ENCODE measurements around the gene SLCO1B1. TPM values are rescaled to one million over a fixed set of nuclear protein-coding genes. Genes with fewer than 3 reads are reported as not detected.

Gene SLCO1B1
- total and polyA plus RNA-seq, 10 donors = not detected

GRCh38 chr12:21248679-21249078, 117.7 kb downstream of the SLCO1B1 start:
- intact Hi-C loops (cut with DNase I; ENCODE audit: low total_unique reads) = no loop called here
- TF ChIP-seq CTCF (IDR thresholded peaks at IDR 0.05 in 8 of 11, conservative IDR thresholded peaks at IDR 0.05 in 3 of 11) = no peak
- no peak for TF ChIP-seq POLR2A (IDR thresholded peaks at IDR 0.05)
- no peak for TF ChIP-seq POLR2AphosphoS5 (IDR thresholded peaks at IDR 0.05)
- 69 to 95% (median 73%) methylated on average over 1 of the region's 1 CpG for WGBS, 5 donors
- Histone ChIP-seq H3K36me3 (no peaks in the 10 kb centered on the region), H3K27me3 (replicated peaks in 1 of 7) (no peaks in the 10 kb centered on the region), H3K4me3 (no peak overlapping the region), H3K4me1 (no peaks in the 10 kb centered on the region), H3K27ac (no peak overlapping the region), H3K9me3 (no peaks in the 10 kb centered on the region)
- DNase-seq = no peak

- Histone ChIP-seq H3K27ac (no peak overlapping the region), H3K27me3 (replicated peaks in 1 of 7) (no peaks in the 10 kb centered on the region), H3K9me3 (peaks cover 0 to 3% (median under 1%) of the 10 kb centered on the region in 8 donors), H3K4me3 (no peak overlapping the region), H3K4me1 (no peaks in the 10 kb centered on the region), H3K36me3 (no peaks in the 10 kb centered on the region)
- intact Hi-C loops (cut with DNase I; ENCODE audit: low total_unique reads) = no loop called here
- TF ChIP-seq POLR2AphosphoS5 (IDR thresholded peaks at IDR 0.05) (no peak), CTCF (IDR thresholded peaks at IDR 0.05 in 8 of 11, conservative IDR thresholded peaks at IDR 0.05 in 3 of 11) (no peak), POLR2A (IDR thresholded peaks at IDR 0.05) (no peak)
- no peak for DNase-seq
- WGBS, 5 donors = 80 to 85% (median 83%) methylated on average over 5 of the region's 5 CpGs
These were observed 121.1 kb downstream of the SLCO1B1 start for GRCh38 chr12:21252070-21252469.

- Histone ChIP-seq H3K36me3 (no peaks in the 10 kb centered on the region), H3K9me3 (peaks cover 0 to 26% (median 7%) of the 10 kb centered on the region in 8 donors), H3K27ac (no peak overlapping the region), H3K27me3 (replicated peaks in 1 of 7) (no peaks in the 10 kb centered on the region), H3K4me1 (no peaks in the 10 kb centered on the region), H3K4me3 (no peak overlapping the region)
- WGBS, 5 donors = 74 to 85% (median 78%) methylated on average over 3 of the region's 3 CpGs
- no peak for DNase-seq
- TF ChIP-seq POLR2AphosphoS5 (IDR thresholded peaks at IDR 0.05) = no peak
- no peak for TF ChIP-seq CTCF (IDR thresholded peaks at IDR 0.05 in 8 of 11, conservative IDR thresholded peaks at IDR 0.05 in 3 of 11)
- TF ChIP-seq POLR2A (IDR thresholded peaks at IDR 0.05) = no peak
- intact Hi-C loops (cut with DNase I; ENCODE audit: low total_unique reads) = no loop called here
These were observed 126.2 kb downstream of the SLCO1B1 start for GRCh38 chr12:21257172-21257571.

GRCh38 chr12:21264232-21264631, 133.2 kb downstream of the SLCO1B1 start:
- Histone ChIP-seq H3K4me1 (no peaks in the 10 kb centered on the region), H3K27ac (no peak overlapping the region), H3K27me3 (replicated peaks in 1 of 7) (no peaks in the 10 kb centered on the region), H3K4me3 (no peak overlapping the region), H3K9me3 (peaks cover 0 to 26% (median 5%) of the 10 kb centered on the region in 8 donors), H3K36me3 (no peaks in the 10 kb centered on the region)
- DNase-seq = no peak
- TF ChIP-seq POLR2A (IDR thresholded peaks at IDR 0.05) (no peak), POLR2AphosphoS5 (IDR thresholded peaks at IDR 0.05) (no peak), CTCF (IDR thresholded peaks at IDR 0.05 in 8 of 11, conservative IDR thresholded peaks at IDR 0.05 in 3 of 11) (no peak)
- intact Hi-C loops (cut with DNase I; ENCODE audit: low total_unique reads) = no loop called here

Data from spleen (tissue), 11 donors.